ENCODE results near the gene SUMO2. TPM values are rescaled to one million over a fixed set of nuclear protein-coding genes. Genes with fewer than 3 reads are reported as not detected.

SUMO2 gene
- polyA plus RNA-seq, 1 donor (not counting 4 experiments of a cell fraction or from before 2014, with no cell fraction given) = 393 TPM

DNA sequence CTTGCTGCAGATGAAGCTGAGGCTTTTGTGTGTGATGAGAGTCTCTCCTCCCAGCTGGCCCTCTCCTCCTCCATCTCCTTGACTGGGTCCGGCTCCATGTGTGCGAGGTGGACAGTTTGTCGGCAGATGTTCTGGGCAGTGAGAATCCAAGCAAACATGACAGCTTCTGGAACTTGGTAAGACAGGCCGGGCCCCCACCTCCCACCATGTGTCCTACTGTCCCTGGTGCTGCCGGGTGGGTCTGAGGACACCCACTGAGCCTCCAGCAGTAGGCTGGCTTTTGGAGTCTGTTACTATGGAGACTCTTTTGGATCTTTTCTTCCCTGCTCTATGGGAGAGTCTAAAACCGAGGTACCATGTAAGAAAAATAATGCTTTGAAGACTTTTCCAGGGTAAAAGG lies 35.4 kb upstream of the SUMO2 start:
- DNase-seq (ENCODE audit: low read depth, low spot score) = no peak
- no peaks in the 10 kb centered on the region for H3K9me3 ChIP-seq (ENCODE audit: control insufficient read depth, low read depth, low read length)
- FAIRE-seq = no peak
- no peaks in the 10 kb centered on the region for H3K27me3 ChIP-seq (ENCODE audit: control insufficient read depth, extremely low read depth, insufficient read depth, low read length)
- no peak overlapping the region for H3K27ac ChIP-seq (ENCODE audit: control insufficient read depth, insufficient read depth, low read length)
- dilution Hi-C loops (cut with MboI; ENCODE audit: extremely low pct_ligation_motif_present, low sequenced_read_pairs) = no loop called here
- no peak overlapping the region for H3K4me3 ChIP-seq (ENCODE audit: control insufficient read depth in 2 of 3, extremely low read depth in 1 of 3, insufficient read depth in 2 of 3, low read depth in 1 of 3, low read length in 3 of 3)
- peaks cover 29 to 41% of the 10 kb centered on the region in 2 experiments for H3K36me3 ChIP-seq (ENCODE audit: control insufficient read depth in 2 of 2, extremely low read depth in 1 of 2, insufficient read depth in 2 of 2, low read length in 2 of 2)
- H3K4me2 ChIP-seq (ENCODE audit: control insufficient read depth, extremely low read depth, insufficient read depth, low read depth, low read length) = no peak overlapping the region
- no peaks in the 10 kb centered on the region for H3K4me1 ChIP-seq (ENCODE audit: control insufficient read depth, extremely low read depth, insufficient read depth, low read length)
- no peak overlapping the region for H3K9ac ChIP-seq (ENCODE audit: control insufficient read depth, extremely low read depth, insufficient read depth, low read length)
- H3K9me1 ChIP-seq (ENCODE audit: control insufficient read depth, extremely low read depth, insufficient read depth, low read length) = no peaks in the 10 kb centered on the region
- no peak overlapping the region for H2AFZ ChIP-seq (ENCODE audit: control insufficient read depth, low read length)
- peaks cover 2% of the 10 kb centered on the region for H4K20me1 ChIP-seq (ENCODE audit: control insufficient read depth, extremely low read depth, insufficient read depth, low read length)
- TF ChIP-seq, protein P1, sequence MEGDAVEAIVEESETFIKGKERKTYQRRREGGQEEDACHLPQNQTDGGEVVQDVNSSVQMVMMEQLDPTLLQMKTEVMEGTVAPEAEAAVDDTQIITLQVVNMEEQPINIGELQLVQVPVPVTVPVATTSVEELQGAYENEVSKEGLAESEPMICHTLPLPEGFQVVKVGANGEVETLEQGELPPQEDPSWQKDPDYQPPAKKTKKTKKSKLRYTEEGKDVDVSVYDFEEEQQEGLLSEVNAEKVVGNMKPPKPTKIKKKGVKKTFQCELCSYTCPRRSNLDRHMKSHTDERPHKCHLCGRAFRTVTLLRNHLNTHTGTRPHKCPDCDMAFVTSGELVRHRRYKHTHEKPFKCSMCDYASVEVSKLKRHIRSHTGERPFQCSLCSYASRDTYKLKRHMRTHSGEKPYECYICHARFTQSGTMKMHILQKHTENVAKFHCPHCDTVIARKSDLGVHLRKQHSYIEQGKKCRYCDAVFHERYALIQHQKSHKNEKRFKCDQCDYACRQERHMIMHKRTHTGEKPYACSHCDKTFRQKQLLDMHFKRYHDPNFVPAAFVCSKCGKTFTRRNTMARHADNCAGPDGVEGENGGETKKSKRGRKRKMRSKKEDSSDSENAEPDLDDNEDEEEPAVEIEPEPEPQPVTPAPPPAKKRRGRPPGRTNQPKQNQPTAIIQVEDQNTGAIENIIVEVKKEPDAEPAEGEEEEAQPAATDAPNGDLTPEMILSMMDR (optimal IDR thresholded peaks at IDR 0.05 in 1 of 3, IDR thresholded peaks at IDR 0.05 in 1 of 3, conservative IDR thresholded peaks at IDR 0.05 in 1 of 3; ENCODE audit: extremely low read depth in 1 of 3, insufficient read depth in 2 of 3, low read length in 3 of 3) = no peak
- no peak for TF ChIP-seq EZH2 (IDR thresholded peaks at IDR 0.05; ENCODE audit: low read length)
- H3K79me2 ChIP-seq (ENCODE audit: control insufficient read depth, insufficient read depth, low read length) = no peaks in the 10 kb centered on the region

DNA sequence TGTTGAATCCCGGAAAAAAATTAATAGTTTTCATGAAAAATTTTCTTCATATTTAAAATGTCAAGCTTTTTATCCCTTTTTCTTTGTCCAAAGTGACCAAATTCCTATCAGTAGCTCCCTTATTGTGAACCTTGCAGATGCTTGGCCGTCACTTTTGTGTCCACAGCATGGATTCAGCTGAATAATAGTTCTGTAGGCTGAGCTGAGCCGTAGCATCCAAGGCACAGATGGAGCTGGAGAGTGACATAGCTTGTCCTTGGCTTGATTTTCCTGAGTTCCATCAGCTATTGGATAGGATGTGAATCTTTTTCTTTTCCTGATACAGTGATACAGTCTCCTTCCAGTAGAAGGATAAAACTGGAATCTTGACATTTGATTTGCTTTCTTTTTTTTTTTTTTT lies 26.3 kb upstream of the SUMO2 start:
- no peak overlapping the region for H3K4me2 ChIP-seq (ENCODE audit: control insufficient read depth, extremely low read depth, insufficient read depth, low read depth, low read length)
- no peaks in the 10 kb centered on the region for H3K9me3 ChIP-seq (ENCODE audit: control insufficient read depth, low read depth, low read length)
- no peaks in the 10 kb centered on the region for H3K9me1 ChIP-seq (ENCODE audit: control insufficient read depth, extremely low read depth, insufficient read depth, low read length)
- no peak for TF ChIP-seq EZH2 (IDR thresholded peaks at IDR 0.05; ENCODE audit: low read length)
- TF ChIP-seq, protein P1 (optimal IDR thresholded peaks at IDR 0.05 in 1 of 3, IDR thresholded peaks at IDR 0.05 in 1 of 3, conservative IDR thresholded peaks at IDR 0.05 in 1 of 3; ENCODE audit: extremely low read depth in 1 of 3, insufficient read depth in 2 of 3, low read length in 3 of 3) = no peak
- dilution Hi-C loops (cut with MboI; ENCODE audit: extremely low pct_ligation_motif_present, low sequenced_read_pairs) = no loop called here
- no peaks in the 10 kb centered on the region for H4K20me1 ChIP-seq (ENCODE audit: control insufficient read depth, extremely low read depth, insufficient read depth, low read length)
- FAIRE-seq = no peak
- H3K79me2 ChIP-seq (ENCODE audit: control insufficient read depth, insufficient read depth, low read length) = peaks cover 45% of the 10 kb centered on the region
- peaks cover 3% of the 10 kb centered on the region for H3K4me1 ChIP-seq (ENCODE audit: control insufficient read depth, extremely low read depth, insufficient read depth, low read length)
- DNase-seq (ENCODE audit: low read depth, low spot score) = no peak
- H3K27ac ChIP-seq (ENCODE audit: control insufficient read depth, insufficient read depth, low read length) = no peak overlapping the region
- H3K9ac ChIP-seq (ENCODE audit: control insufficient read depth, extremely low read depth, insufficient read depth, low read length) = no peak overlapping the region
- peaks cover 20 to 25% of the 10 kb centered on the region in 2 experiments for H3K36me3 ChIP-seq (ENCODE audit: control insufficient read depth in 2 of 2, extremely low read depth in 1 of 2, insufficient read depth in 2 of 2, low read length in 2 of 2)
- H3K27me3 ChIP-seq (ENCODE audit: control insufficient read depth, extremely low read depth, insufficient read depth, low read length) = no peaks in the 10 kb centered on the region
- no peak overlapping the region for H3K4me3 ChIP-seq (ENCODE audit: control insufficient read depth in 2 of 3, extremely low read depth in 1 of 3, insufficient read depth in 2 of 3, low read depth in 1 of 3, low read length in 3 of 3)
- no peak overlapping the region for H2AFZ ChIP-seq (ENCODE audit: control insufficient read depth, low read length)
